HepG2 (cell line): Measurements from ENCODE around the gene IQCB1. TPM values are rescaled to one million over a fixed set of nuclear protein-coding genes. Genes with fewer than 3 reads are reported as not detected.

Experiments used
- ARNTL ChIP-seq: sonication (generic); formaldehyde crosslinking; IDR thresholded peaks from 2 replicates; pipeline ENCODE4 v1.4.0; 2020; ENCODE audit warnings: mild to moderate bottlenecking, missing genetic modification reagents
- BCLAF1 ChIP-seq: fragments of 450-650 bp; IDR thresholded peaks from 2 replicates; pipeline ENCODE4 v1.6.1; 2017; ENCODE audit warnings: mild to moderate bottlenecking
- BHLHE40 ChIP-seq: IDR thresholded peaks from 2 replicates; pipeline ENCODE4 v1.6.1; 2011; ENCODE audit warnings: low read length, improper control_type of control experiment
- GATAD1 ChIP-seq: IDR thresholded peaks from 2 replicates; pipeline ENCODE4 v1.6.1; 2016; ENCODE audit warnings: missing genetic modification reagents, missing compliant biosample characterization
- GMEB1 ChIP-seq: sonication (generic); formaldehyde crosslinking; IDR thresholded peaks from 2 replicates; pipeline ENCODE4 v1.5.1; 2020; ENCODE audit warnings: missing genetic modification reagents, mild to moderate bottlenecking, borderline replicate concordance
- IRF2 ChIP-seq: IDR thresholded peaks from 2 replicates; pipeline ENCODE4 v1.6.1; 2018; ENCODE audit warnings: missing genetic modification reagents, missing compliant biosample characterization
- KAT8 ChIP-seq: IDR thresholded peaks from 2 replicates; pipeline ENCODE4 v1.6.1; 2016; ENCODE audit warnings: missing genetic modification reagents, missing compliant biosample characterization
- KLF11 ChIP-seq: IDR thresholded peaks from 2 replicates; pipeline ENCODE4 v1.6.1; 2016; ENCODE audit warnings: missing compliant biosample characterization
- NR2F1 ChIP-seq, 2 experiments: fragments of 450-650 bp in 1 of 2; formaldehyde crosslinking in 1 of 2; IDR thresholded peaks; 2 replicates each; pipeline versions ENCODE4 v1.5.0 to v1.6.1; 2016 to 2020; ENCODE audit warnings: mild to moderate bottlenecking in 1 of 2, missing compliant biosample characterization in 1 of 2, missing genetic modification reagents in 1 of 2, moderate library complexity in 1 of 2
- REXO4 ChIP-seq: sonication (generic); formaldehyde crosslinking; IDR thresholded peaks from 2 replicates; pipeline ENCODE4 v1.8.0; 2022; ENCODE audit warnings: missing genetic modification reagents, mild to moderate bottlenecking, borderline replicate concordance
- SIX4 ChIP-seq: sonication (generic); formaldehyde crosslinking; IDR thresholded peaks from 2 replicates; pipeline ENCODE4 v1.4.0; 2020; ENCODE audit warnings: missing genetic modification reagents
- TOPORS ChIP-seq: sonication (generic); formaldehyde crosslinking; IDR thresholded peaks from 2 replicates; pipeline ENCODE4 v1.8.0; 2023; ENCODE audit warnings: mild to moderate bottlenecking, missing genetic modification reagents
- YEATS4 ChIP-seq: sonication (generic); formaldehyde crosslinking; IDR thresholded peaks from 2 replicates; pipeline ENCODE4 v1.4.0; 2020; ENCODE audit warnings: missing genetic modification reagents, borderline replicate concordance
- ZNF138 ChIP-seq: sonication (generic); formaldehyde crosslinking; IDR thresholded peaks from 2 replicates; pipeline ENCODE4 v1.5.0; 2020; ENCODE audit warnings: mild to moderate bottlenecking, low read depth, missing genetic modification reagents
- polyA plus RNA-seq, 8 experiments: library from polyadenylated mRNA; depleted of rRNA in 3 of 8; stranded (reverse) in 7 of 8; unstranded in 1 of 8; fragments of >200 nt; fragmentation: Illumina TruSeq in 4 of 8; extraction: Trizol in 4 of 8; gene quantifications; 2 replicates each; pipeline versions ENCODE4 v1.2.1 to v1.2.3, GENCODE V29; 2011 to 2016; ENCODE audit warnings: low read depth in 4 of 8, missing spikeins in 1 of 8, mixed read lengths in 1 of 8; ENCODE audit not compliant: insufficient read depth in 1 of 8
- total RNA-seq, 5 experiments: library from RNA; depleted of rRNA; stranded (reverse); fragments of >200 nt; fragmentation: Illumina TruSeq; extraction: Trizol; gene quantifications; 2 replicates each; pipeline ENCODE4 v1.2.3, GENCODE V29; 2016; ENCODE audit warnings: low read depth in 1 of 5
- TF ChIP-seq, protein P1 (sequence below): sonication (generic); formaldehyde crosslinking; IDR thresholded peaks from 2 replicates; pipeline ENCODE4 v1.5.0; 2020; ENCODE audit warnings: mild to moderate bottlenecking, low read depth, missing genetic modification reagents, borderline replicate concordance
- TF ChIP-seq, protein P2 (sequence below): sonication (generic); formaldehyde crosslinking; IDR thresholded peaks from 2 replicates; pipeline ENCODE4 v1.8.1; 2023; ENCODE audit warnings: missing genetic modification reagents, mild to moderate bottlenecking, borderline replicate concordance
- TF ChIP-seq, protein P3 (sequence below): sonication (generic); formaldehyde crosslinking; IDR thresholded peaks from 2 replicates; pipeline ENCODE4 v1.4.0; 2020; ENCODE audit warnings: missing genetic modification reagents
- TF ChIP-seq, protein P4 (sequence below): sonication (generic); formaldehyde crosslinking; IDR thresholded peaks from 2 replicates; pipeline ENCODE4 v1.4.0; 2020; ENCODE audit warnings: missing genetic modification reagents

IQCB1 gene
- total and polyA plus RNA-seq, 2 of the 13 experiments (the other 11 are each of a cell fraction or from before 2014, with no cell fraction given) = 18.0 to 41.4 TPM

DNA sequence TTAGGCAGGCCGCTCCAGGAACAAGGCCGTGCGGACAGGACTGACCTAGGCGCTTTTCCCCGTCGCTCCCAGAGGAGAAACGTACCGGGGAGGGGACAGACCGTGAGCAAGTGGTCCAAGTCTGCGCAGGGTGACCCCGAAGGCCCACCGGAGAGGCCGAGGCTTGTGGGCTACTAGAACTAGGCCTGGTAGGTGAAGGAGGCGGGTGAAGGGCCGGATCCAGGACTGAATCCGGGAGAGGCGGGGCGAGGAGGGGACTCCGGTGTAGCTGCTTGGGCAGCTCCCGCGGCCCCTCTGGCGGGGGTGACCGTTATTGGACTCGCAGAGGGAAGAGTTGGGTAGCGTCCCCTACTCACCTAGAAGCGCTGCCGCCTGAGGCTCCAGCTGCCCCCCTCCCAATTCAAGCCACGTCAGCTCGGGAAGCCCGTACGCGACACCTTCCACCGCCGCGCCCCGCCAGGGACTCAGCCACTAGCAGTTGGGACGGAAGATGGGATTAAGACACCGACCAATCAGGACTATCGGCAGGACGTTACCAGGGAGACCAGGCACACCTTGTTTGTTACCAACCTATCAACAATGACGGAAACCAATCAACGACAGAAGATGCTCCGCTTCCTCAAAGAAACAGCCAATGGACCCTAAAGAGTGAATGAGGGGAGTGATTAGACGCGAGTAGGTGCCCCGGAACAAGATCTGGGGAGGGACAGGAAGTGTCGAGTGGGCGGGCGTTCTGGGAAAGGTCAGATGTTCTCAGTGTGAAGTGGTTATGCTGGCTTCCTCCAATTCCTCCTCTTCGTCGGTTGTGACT, 85.4 kb downstream of the IQCB1 start, which contains the start of gene GOLGB1 (continued):
- TF ChIP-seq, protein P1, sequence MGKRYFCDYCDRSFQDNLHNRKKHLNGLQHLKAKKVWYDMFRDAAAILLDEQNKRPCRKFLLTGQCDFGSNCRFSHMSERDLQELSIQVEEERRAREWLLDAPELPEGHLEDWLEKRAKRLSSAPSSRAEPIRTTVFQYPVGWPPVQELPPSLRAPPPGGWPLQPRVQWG = no peak
- TF ChIP-seq KAT8 = peak; percentile 93
- TF ChIP-seq, protein P2, sequence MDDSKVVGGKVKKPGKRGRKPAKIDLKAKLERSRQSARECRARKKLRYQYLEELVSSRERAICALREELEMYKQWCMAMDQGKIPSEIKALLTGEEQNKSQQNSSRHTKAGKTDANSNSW (CRISPR knock-in tag) = 0 out of 2 replicates have a peak, but pooled peaks have one; percentile 26
- 0 out of 2 replicates have a peak, but pooled peaks have one; percentile 32 for TF ChIP-seq BHLHE40
- TF ChIP-seq IRF2 (CRISPR knock-in tag) = peak; percentile 62
- peak; percentile 36; the same call in 1 of the 2 replicates for TF ChIP-seq GMEB1 (CRISPR knock-in tag)
- TF ChIP-seq TOPORS = no peak
- TF ChIP-seq GATAD1 (CRISPR knock-in tag) = peak; percentile 91
- no peak for TF ChIP-seq REXO4 (CRISPR knock-in tag)
- TF ChIP-seq NR2F1 (CRISPR knock-in tag; IDR thresholded peaks at IDR 0.05) = no peak; a peak in 1 of 4 replicates
- peak; percentile 17; the same call in 1 of the 2 replicates for TF ChIP-seq ARNTL (CRISPR knock-in tag)
- 0 out of 2 replicates have a peak, but pooled peaks have one; percentile 14 for TF ChIP-seq KLF11 (CRISPR knock-in tag)
- peak; percentile 72; the same call in 1 of the 2 replicates for TF ChIP-seq ZNF138 (CRISPR knock-in tag)
- peak; percentile 61 for TF ChIP-seq YEATS4 (CRISPR knock-in tag)
- TF ChIP-seq, protein P3, sequence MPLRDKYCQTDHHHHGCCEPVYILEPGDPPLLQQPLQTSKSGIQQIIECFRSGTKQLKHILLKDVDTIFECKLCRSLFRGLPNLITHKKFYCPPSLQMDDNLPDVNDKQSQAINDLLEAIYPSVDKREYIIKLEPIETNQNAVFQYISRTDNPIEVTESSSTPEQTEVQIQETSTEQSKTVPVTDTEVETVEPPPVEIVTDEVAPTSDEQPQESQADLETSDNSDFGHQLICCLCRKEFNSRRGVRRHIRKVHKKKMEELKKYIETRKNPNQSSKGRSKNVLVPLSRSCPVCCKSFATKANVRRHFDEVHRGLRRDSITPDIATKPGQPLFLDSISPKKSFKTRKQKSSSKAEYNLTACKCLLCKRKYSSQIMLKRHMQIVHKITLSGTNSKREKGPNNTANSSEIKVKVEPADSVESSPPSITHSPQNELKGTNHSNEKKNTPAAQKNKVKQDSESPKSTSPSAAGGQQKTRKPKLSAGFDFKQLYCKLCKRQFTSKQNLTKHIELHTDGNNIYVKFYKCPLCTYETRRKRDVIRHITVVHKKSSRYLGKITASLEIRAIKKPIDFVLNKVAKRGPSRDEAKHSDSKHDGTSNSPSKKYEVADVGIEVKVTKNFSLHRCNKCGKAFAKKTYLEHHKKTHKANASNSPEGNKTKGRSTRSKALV (CRISPR knock-in tag) = peak; percentile 47; the same call in 1 of the 2 replicates
- 0 out of 2 replicates have a peak, but pooled peaks have one; percentile 30 for TF ChIP-seq SIX4 (CRISPR knock-in tag)
- TF ChIP-seq BCLAF1 = no peak
- TF ChIP-seq, protein P4, sequence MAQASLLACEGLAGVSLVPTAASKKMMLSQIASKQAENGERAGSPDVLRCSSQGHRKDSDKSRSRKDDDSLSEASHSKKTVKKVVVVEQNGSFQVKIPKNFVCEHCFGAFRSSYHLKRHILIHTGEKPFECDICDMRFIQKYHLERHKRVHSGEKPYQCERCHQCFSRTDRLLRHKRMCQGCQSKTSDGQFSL (CRISPR knock-in tag) = peak; percentile 48; the same call in 1 of the 2 replicates
